H1 (cell line): Measurements from ENCODE around the gene ALPK3. TPM values are rescaled to one million over a fixed set of nuclear protein-coding genes. Genes with fewer than 3 reads are reported as not detected.

Source experiments
- polyA plus RNA-seq, 7 experiments: library from polyadenylated mRNA; depleted of rRNA in 3 of 7; stranded (reverse) in 5 of 7; unstranded in 2 of 7; fragments of >200 nt in 5 of 7; fragments of 200-250 nt in 2 of 7; gene quantifications; 1 replicate in 5 of 7; 2 replicates in 1 of 7; 4 replicates in 1 of 7; pipeline versions ENCODE4 v1.2.1 to v1.2.3, GENCODE V29; 2011 to 2013; ENCODE audit warnings: missing spikeins in 2 of 7, mixed read lengths in 2 of 7
- total RNA-seq: library from RNA; stranded (reverse); fragmentation: NEBNext Ultra II Directional; extraction: Animal tissue kit (Norgen Biotek cat#: 25700); gene quantifications from 2 replicates; pipeline ENCODE4 v1.2.1, GENCODE V29; 2021
- TF ChIP-seq, protein P1 (sequence below): IDR thresholded peaks from 2 replicates; pipeline ENCODE4 v1.6.1; 2012; ENCODE audit warnings: low read length, inconsistent platforms

Gene ALPK3
- total and polyA plus RNA-seq, 2 of the 8 experiments (the other 6 are each of a cell fraction or from before 2014, with no cell fraction given), result 4.4 to 19.2 TPM

DNA sequence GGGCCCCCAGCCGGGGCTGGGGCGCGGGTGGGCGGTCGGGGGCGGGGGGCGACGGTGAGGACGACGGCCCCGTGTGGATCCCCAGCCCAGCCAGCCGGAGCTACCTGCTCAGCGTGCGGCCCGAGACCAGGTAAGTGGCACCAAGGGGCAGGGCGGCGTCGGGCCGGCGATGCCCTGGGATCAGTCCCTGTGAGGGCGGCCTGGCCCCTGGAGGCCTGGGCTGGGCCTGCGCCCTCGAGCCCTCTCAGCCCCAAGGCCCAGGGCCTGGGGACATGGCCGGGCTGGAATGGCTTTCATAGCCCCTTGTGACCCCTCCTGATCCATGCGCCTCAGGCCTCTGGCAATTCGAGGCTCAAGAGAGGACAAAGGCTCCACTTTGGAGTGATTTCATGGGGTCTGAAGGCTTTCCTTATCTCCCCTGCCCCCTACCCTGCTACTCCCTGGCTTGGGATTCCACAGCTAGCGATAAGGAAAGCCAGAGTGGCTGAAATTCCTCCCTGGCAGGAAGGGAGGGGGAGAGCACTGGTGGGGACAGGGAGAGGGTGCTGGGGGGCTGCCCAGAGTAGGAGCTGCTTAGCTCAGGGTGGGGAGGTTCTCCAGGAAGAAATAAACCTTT, 418 bp downstream of the ALPK3 start (continued):
- TF ChIP-seq, protein P1, sequence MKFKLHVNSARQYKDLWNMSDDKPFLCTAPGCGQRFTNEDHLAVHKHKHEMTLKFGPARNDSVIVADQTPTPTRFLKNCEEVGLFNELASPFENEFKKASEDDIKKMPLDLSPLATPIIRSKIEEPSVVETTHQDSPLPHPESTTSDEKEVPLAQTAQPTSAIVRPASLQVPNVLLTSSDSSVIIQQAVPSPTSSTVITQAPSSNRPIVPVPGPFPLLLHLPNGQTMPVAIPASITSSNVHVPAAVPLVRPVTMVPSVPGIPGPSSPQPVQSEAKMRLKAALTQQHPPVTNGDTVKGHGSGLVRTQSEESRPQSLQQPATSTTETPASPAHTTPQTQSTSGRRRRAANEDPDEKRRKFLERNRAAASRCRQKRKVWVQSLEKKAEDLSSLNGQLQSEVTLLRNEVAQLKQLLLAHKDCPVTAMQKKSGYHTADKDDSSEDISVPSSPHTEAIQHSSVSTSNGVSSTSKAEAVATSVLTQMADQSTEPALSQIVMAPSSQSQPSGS, result no peak
- TF ChIP-seq, all 59 proteins: peak for 10
